ENCODE measurements around the gene PDE7B. TPM values are rescaled to one million over a fixed set of nuclear protein-coding genes. Genes with fewer than 3 reads are reported as not detected.

Gene PDE7B
- polyA plus RNA-seq, 1 donor (not counting 4 experiments of a cell fraction or from before 2014, with no cell fraction given), result 0.01 TPM

DNA sequence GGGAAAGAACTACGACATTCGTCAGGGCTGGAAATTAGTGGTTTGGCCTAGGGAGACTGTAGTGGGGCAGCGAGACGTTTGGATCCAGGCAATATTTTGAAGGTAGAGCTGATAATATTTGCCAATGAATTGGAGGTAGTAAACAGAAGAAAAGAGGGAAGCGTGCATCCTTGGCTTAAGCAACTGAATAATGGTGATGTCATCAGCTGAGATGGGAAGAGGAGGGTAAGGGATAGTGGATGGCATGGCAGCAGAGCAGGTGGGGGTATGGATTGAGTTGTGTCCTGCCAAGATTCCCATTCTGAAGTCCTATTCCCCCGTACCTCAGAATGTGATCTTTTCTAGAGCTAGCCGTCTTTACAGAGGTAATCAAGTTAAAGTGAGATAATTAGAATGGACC, 119.2 kb downstream of the PDE7B start:
- no peak for FAIRE-seq
- dilution Hi-C loops (cut with MboI; ENCODE audit: extremely low pct_ligation_motif_present, low sequenced_read_pairs), result no loop called here

DNA sequence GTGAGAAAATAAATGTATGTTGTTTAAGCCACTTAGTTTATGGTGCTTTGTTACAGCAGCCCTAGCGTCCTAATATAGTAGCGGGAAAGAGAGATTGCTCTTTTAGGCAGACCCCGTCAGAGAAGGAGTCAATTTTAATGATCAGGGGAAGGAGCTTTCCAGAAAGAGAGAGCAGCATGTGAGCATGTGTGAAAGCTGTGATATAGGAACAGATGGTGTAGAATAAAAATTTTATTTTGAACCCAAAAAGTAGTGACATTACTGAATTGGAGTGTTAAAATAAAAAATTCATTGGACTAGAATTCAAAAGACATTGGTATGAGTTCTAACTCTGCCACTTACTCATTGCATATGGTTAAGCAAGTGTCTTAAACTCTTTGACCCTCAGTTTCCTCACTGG, 119.8 kb downstream of the PDE7B start:
- DNase-seq (ENCODE audit: low read depth, low spot score) (no peak), FAIRE-seq (no peak)
- H3K79me2 ChIP-seq (ENCODE audit: control insufficient read depth, insufficient read depth, low read length), result no peaks in the 10 kb centered on the region
- H3K27ac ChIP-seq (ENCODE audit: control insufficient read depth, insufficient read depth, low read length), result no peak overlapping the region
- TF ChIP-seq EZH2 (IDR thresholded peaks at IDR 0.05; ENCODE audit: low read length), result no peak
- TF ChIP-seq, protein P1, sequence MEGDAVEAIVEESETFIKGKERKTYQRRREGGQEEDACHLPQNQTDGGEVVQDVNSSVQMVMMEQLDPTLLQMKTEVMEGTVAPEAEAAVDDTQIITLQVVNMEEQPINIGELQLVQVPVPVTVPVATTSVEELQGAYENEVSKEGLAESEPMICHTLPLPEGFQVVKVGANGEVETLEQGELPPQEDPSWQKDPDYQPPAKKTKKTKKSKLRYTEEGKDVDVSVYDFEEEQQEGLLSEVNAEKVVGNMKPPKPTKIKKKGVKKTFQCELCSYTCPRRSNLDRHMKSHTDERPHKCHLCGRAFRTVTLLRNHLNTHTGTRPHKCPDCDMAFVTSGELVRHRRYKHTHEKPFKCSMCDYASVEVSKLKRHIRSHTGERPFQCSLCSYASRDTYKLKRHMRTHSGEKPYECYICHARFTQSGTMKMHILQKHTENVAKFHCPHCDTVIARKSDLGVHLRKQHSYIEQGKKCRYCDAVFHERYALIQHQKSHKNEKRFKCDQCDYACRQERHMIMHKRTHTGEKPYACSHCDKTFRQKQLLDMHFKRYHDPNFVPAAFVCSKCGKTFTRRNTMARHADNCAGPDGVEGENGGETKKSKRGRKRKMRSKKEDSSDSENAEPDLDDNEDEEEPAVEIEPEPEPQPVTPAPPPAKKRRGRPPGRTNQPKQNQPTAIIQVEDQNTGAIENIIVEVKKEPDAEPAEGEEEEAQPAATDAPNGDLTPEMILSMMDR (optimal IDR thresholded peaks at IDR 0.05 in 1 of 3, IDR thresholded peaks at IDR 0.05 in 1 of 3, conservative IDR thresholded peaks at IDR 0.05 in 1 of 3; ENCODE audit: extremely low read depth in 1 of 3, insufficient read depth in 2 of 3, low read length in 3 of 3), result no peak
- no peak overlapping the region for H3K9ac ChIP-seq (ENCODE audit: control insufficient read depth, extremely low read depth, insufficient read depth, low read length)
- dilution Hi-C loops (cut with MboI; ENCODE audit: extremely low pct_ligation_motif_present, low sequenced_read_pairs), result no loop called here
- no peaks in the 10 kb centered on the region for H3K4me1 ChIP-seq (ENCODE audit: control insufficient read depth, extremely low read depth, insufficient read depth, low read length)
- H3K4me3 ChIP-seq (ENCODE audit: control insufficient read depth in 2 of 3, extremely low read depth in 1 of 3, insufficient read depth in 2 of 3, low read depth in 1 of 3, low read length in 3 of 3), result no peak overlapping the region
- H3K4me2 ChIP-seq (ENCODE audit: control insufficient read depth, extremely low read depth, insufficient read depth, low read depth, low read length), result no peak overlapping the region
- H3K9me1 ChIP-seq (ENCODE audit: control insufficient read depth, extremely low read depth, insufficient read depth, low read length), result no peaks in the 10 kb centered on the region
- H2AFZ ChIP-seq (ENCODE audit: control insufficient read depth, low read length), result no peak overlapping the region
- no peaks in the 10 kb centered on the region for H4K20me1 ChIP-seq (ENCODE audit: control insufficient read depth, extremely low read depth, insufficient read depth, low read length)
- H3K27me3 ChIP-seq (ENCODE audit: control insufficient read depth, extremely low read depth, insufficient read depth, low read length), result no peaks in the 10 kb centered on the region
- no peaks in the 10 kb centered on the region for H3K9me3 ChIP-seq (ENCODE audit: control insufficient read depth, low read depth, low read length)
- no peaks in the 10 kb centered on the region for H3K36me3 ChIP-seq (ENCODE audit: control insufficient read depth in 2 of 2, extremely low read depth in 1 of 2, insufficient read depth in 2 of 2, low read length in 2 of 2)

More for the DNA sequence above, 119.2 kb downstream of the PDE7B start:
- no peak overlapping the region for H3K27ac ChIP-seq (ENCODE audit: control insufficient read depth, insufficient read depth, low read length)
- no peak overlapping the region for H2AFZ ChIP-seq (ENCODE audit: control insufficient read depth, low read length)
- no peaks in the 10 kb centered on the region for H3K79me2 ChIP-seq (ENCODE audit: control insufficient read depth, insufficient read depth, low read length)
- H4K20me1 ChIP-seq (ENCODE audit: control insufficient read depth, extremely low read depth, insufficient read depth, low read length), result no peaks in the 10 kb centered on the region
- no peak for TF ChIP-seq EZH2 (IDR thresholded peaks at IDR 0.05; ENCODE audit: low read length)
- TF ChIP-seq, protein P1 (optimal IDR thresholded peaks at IDR 0.05 in 1 of 3, IDR thresholded peaks at IDR 0.05 in 1 of 3, conservative IDR thresholded peaks at IDR 0.05 in 1 of 3; ENCODE audit: extremely low read depth in 1 of 3, insufficient read depth in 2 of 3, low read length in 3 of 3), result no peak
- no peaks in the 10 kb centered on the region for H3K9me3 ChIP-seq (ENCODE audit: control insufficient read depth, low read depth, low read length)
- no peak overlapping the region for H3K4me2 ChIP-seq (ENCODE audit: control insufficient read depth, extremely low read depth, insufficient read depth, low read depth, low read length)
- no peaks in the 10 kb centered on the region for H3K9me1 ChIP-seq (ENCODE audit: control insufficient read depth, extremely low read depth, insufficient read depth, low read length)
- no peak overlapping the region for H3K9ac ChIP-seq (ENCODE audit: control insufficient read depth, extremely low read depth, insufficient read depth, low read length)
- no peaks in the 10 kb centered on the region for H3K36me3 ChIP-seq (ENCODE audit: control insufficient read depth in 2 of 2, extremely low read depth in 1 of 2, insufficient read depth in 2 of 2, low read length in 2 of 2)
- no peaks in the 10 kb centered on the region for H3K27me3 ChIP-seq (ENCODE audit: control insufficient read depth, extremely low read depth, insufficient read depth, low read length)
- no peaks in the 10 kb centered on the region for H3K4me1 ChIP-seq (ENCODE audit: control insufficient read depth, extremely low read depth, insufficient read depth, low read length)
- DNase-seq (ENCODE audit: low read depth, low spot score), result no peak
- H3K4me3 ChIP-seq (ENCODE audit: control insufficient read depth in 2 of 3, extremely low read depth in 1 of 3, insufficient read depth in 2 of 3, low read depth in 1 of 3, low read length in 3 of 3), result no peak overlapping the region
